ENCODE data around the gene DDX39A. TPM values are rescaled to one million over a fixed set of nuclear protein-coding genes. Genes with fewer than 3 reads are reported as not detected.
"Not testable (repeated sequence)": the region's sequence is repeated elsewhere in the genome, so short reads cannot be mapped to it uniquely, and the experiment has no call there.

Gene DDX39A
- total RNA-seq, 1 donor from 2014 or later: 66.9 TPM

DNA sequence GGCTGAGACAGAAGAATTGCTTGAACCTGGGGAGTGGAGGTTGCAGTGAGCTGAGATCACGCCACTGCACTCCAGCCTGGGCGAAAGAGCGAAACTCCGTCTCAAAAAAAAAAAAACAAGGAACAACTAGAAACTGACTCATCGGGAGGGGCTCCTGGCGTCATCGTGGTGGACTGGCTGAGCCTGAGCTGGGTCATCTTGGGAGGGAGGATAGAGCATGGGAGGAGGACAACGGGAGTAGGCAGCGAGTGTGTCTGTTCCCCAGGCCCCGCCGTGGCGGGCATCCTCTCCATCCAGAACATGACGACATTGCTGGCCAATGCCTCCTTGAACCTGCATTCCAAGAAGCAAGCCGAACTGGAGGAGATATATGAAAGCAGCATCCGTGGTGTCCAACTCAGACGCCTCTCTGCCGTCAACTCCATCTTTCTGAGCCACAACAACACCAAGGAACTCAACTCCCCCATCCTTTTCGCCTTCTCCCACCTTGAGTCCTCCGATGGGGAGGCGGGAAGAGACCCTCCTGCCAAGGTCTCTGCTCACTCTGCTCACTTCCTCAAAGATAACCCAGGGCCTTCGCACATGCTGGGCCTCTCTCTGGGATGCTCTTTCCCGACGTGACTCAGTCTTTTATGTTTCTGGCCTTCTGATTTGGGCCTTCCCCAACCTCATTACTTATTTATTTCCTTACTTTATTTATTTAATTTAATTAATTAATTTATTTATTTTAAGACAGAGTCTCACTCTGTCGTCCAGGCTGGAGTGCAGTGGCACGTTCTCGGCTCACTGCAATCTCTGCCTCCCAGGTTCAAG, 16.6 kb downstream of the DDX39A start:
- no peak for DNase-seq (ENCODE audit: low spot score, unreplicated experiment)
- TF ChIP-seq, protein P1, sequence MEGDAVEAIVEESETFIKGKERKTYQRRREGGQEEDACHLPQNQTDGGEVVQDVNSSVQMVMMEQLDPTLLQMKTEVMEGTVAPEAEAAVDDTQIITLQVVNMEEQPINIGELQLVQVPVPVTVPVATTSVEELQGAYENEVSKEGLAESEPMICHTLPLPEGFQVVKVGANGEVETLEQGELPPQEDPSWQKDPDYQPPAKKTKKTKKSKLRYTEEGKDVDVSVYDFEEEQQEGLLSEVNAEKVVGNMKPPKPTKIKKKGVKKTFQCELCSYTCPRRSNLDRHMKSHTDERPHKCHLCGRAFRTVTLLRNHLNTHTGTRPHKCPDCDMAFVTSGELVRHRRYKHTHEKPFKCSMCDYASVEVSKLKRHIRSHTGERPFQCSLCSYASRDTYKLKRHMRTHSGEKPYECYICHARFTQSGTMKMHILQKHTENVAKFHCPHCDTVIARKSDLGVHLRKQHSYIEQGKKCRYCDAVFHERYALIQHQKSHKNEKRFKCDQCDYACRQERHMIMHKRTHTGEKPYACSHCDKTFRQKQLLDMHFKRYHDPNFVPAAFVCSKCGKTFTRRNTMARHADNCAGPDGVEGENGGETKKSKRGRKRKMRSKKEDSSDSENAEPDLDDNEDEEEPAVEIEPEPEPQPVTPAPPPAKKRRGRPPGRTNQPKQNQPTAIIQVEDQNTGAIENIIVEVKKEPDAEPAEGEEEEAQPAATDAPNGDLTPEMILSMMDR (IDR thresholded peaks at IDR 0.05; ENCODE audit: unreplicated experiment): no peak
- H3K36me3 Mint-ChIP-seq (ENCODE audit: insufficient read depth): peaks cover under 1% of the 10 kb centered on the region
- H3K27me3 Mint-ChIP-seq: peaks cover 3% of the 10 kb centered on the region
- no peak overlapping the region for H3K4me3 Mint-ChIP-seq (ENCODE audit: low read depth)
- H3K9me3 Mint-ChIP-seq (ENCODE audit: low read depth): no peaks in the 10 kb centered on the region
- H3K4me1 Mint-ChIP-seq (ENCODE audit: low read depth): peaks cover 3% of the 10 kb centered on the region
- no peak overlapping the region for H3K27ac Mint-ChIP-seq

DNA sequence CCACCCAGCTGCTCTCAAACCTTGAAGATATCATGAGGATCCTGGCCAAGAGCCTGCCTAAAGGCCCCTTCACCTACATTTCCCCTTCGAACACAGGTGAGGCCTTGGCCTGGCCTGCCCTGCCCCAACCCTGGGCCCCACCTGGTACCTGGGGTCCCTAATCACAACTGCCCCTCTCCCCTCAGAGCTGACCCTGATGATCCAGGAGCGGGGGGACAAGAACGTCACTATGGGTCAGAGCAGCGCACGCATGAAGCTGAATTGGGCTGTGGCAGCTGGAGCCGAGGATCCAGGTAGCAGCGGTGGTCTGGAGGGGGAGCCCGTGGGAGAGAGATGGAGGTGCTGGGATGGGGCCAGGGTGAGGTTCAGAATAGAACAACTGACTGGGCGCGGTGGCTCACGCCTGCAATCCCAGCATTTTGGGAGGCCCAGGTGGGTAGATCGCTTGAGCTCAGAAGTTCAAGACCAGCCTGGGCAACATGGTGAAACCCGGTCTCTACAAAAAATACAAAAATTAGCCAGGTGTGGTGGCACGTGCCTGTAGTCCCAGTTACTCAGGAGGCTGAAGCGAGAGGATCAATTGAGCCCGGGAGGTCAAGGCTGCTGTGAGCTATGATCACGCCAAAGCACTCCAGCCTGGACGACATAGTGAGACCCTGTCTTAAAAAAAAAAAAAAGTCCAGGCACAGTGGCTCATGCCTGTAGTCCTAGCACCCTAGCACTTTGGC, 17.5 kb downstream of the DDX39A start:
- Mint-ChIP-seq H3K4me1 (ENCODE audit: low read depth) (peaks cover 3% of the 10 kb centered on the region), H3K4me3 (ENCODE audit: low read depth) (no peak overlapping the region), H3K9me3 (ENCODE audit: low read depth) (no peaks in the 10 kb centered on the region), H3K27ac (no peak overlapping the region), H3K27me3 (peaks cover 3% of the 10 kb centered on the region), H3K36me3 (ENCODE audit: insufficient read depth) (no peaks in the 10 kb centered on the region)
- TF ChIP-seq, protein P1 (IDR thresholded peaks at IDR 0.05; ENCODE audit: unreplicated experiment): no peak
- DNase-seq (ENCODE audit: low spot score, unreplicated experiment): no peak

DNA sequence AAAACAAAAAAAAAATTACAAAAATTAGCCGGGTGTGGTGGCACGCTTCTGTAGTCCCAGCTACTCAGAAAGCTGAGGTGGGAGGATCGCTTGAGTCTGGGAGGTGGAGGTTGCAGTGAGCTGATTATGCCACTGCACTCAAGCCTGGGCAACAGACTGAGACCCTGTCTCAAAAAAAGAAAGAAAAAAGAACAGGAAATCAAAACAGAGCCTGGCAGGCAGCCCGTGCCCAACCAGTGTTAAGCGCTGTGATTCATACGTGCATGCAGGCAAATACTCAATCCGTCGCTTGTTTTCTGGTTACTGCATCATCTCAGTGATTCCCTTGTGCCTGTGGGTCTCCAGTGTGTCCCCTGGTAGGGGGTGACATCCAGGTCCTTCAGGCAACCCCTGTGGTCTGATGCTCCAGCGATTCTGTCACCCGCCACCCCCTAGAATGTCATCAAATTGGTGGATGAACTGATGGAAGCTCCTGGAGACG, 18.1 kb downstream of the DDX39A start:
- H3K4me3 Mint-ChIP-seq (ENCODE audit: low read depth): no peak overlapping the region
- no peaks in the 10 kb centered on the region for H3K36me3 Mint-ChIP-seq (ENCODE audit: insufficient read depth)
- H3K27ac Mint-ChIP-seq: no peak overlapping the region
- TF ChIP-seq, protein P1 (IDR thresholded peaks at IDR 0.05; ENCODE audit: unreplicated experiment): no peak
- no peak for DNase-seq (ENCODE audit: low spot score, unreplicated experiment)
- H3K27me3 Mint-ChIP-seq: peaks cover 3% of the 10 kb centered on the region
- H3K9me3 Mint-ChIP-seq (ENCODE audit: low read depth): no peaks in the 10 kb centered on the region
- H3K4me1 Mint-ChIP-seq (ENCODE audit: low read depth): peaks cover 2% of the 10 kb centered on the region

DNA sequence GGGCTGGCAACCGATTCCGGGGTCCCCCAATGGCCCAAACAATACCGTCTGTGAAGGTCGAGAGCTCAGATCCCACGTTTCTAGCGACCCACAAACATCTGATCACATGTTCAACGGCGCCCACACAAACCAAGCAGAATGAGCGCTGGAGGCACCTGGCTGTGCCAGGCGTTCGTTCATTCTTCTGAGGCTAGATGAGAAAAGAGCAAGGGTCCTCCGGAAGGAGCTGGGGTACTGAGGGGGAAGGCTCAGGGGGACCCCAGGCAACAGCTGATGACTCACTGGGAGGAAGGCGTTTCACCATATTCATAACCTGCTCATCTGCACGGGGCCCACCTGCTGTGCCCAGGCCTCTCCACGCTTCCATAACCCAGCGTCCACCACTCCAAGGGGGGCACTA, 22.0 kb downstream of the DDX39A start:
- not testable (repeated sequence) for H3K36me3 Mint-ChIP-seq (ENCODE audit: insufficient read depth); DNase-seq (ENCODE audit: low spot score, unreplicated experiment); H3K27me3 Mint-ChIP-seq; H3K4me3 Mint-ChIP-seq (ENCODE audit: low read depth); H3K9me3 Mint-ChIP-seq (ENCODE audit: low read depth); H3K27ac Mint-ChIP-seq; H3K4me1 Mint-ChIP-seq (ENCODE audit: low read depth)

DNA sequence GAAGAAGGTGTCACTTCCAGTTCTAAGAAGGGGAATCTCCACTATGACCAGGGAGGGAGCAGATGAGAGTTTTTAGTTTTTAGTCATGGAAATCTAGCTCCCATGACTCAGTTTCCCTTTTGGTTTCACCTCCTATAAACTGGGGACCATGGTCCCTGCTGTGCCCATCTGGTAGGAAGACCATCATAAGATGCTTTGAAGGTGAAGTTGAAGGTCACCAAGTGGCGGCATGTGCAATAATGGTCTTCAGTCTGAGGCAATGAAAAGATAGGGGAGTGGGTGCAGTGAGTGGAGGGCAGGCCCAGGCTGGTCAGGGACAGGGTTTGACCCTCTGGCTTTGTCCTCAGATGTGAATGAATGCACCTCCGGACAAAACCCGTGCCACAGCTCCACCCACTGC, 22.4 kb downstream of the DDX39A start:
- not testable (repeated sequence) for H3K36me3 Mint-ChIP-seq (ENCODE audit: insufficient read depth); DNase-seq (ENCODE audit: low spot score, unreplicated experiment); H3K4me1 Mint-ChIP-seq (ENCODE audit: low read depth); H3K9me3 Mint-ChIP-seq (ENCODE audit: low read depth); H3K4me3 Mint-ChIP-seq (ENCODE audit: low read depth); H3K27ac Mint-ChIP-seq; H3K27me3 Mint-ChIP-seq

DNA sequence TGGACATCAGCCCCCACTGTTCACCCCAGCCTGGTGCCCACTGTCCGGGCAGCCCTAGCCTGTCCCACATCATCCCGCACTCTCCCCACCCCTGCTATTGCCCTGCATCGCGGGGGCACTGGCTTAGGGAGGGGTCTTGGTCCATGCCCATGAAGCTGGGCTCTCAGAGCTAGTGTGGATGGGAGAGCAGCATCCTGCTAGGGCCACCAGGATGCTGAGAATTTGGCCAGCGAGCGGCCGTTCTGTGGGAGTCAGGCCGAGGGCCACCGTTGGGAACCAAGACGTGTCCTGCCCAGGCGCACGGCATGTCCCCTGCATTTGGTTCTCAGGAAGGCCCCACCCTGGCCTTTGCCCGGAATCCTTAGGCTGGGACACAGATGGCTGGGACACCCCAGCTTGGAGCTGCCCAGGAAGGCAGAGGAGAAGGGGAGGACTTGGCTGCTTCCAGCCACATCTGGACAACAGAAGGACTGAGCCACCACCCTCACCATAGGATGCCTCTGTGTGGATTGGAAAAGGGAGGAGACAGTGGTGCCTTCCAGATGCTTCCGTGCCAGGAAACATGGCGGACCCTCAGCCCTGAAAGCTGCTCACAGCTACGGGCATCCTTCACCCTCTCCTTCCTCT, 23.3 kb downstream of the DDX39A start:
- no peaks in the 10 kb centered on the region for H3K9me3 Mint-ChIP-seq (ENCODE audit: low read depth)
- no peak overlapping the region for H3K4me3 Mint-ChIP-seq (ENCODE audit: low read depth)
- TF ChIP-seq, protein P1 (IDR thresholded peaks at IDR 0.05; ENCODE audit: unreplicated experiment): no peak
- no peaks in the 10 kb centered on the region for H3K4me1 Mint-ChIP-seq (ENCODE audit: low read depth)
- no peak overlapping the region for H3K27ac Mint-ChIP-seq
- peaks cover 6% of the 10 kb centered on the region for H3K27me3 Mint-ChIP-seq
- no peak for DNase-seq (ENCODE audit: low spot score, unreplicated experiment)
- H3K36me3 Mint-ChIP-seq (ENCODE audit: insufficient read depth): no peaks in the 10 kb centered on the region

All from progenitor cell of endocrine pancreas (in vitro differentiated cells).